K562 (cell line): ENCODE data around the gene INSIG1. TPM values are rescaled to one million over a fixed set of nuclear protein-coding genes. Genes with fewer than 3 reads are reported as not detected.

Source experiments
- CREBBP ChIP-seq: IDR thresholded peaks from one replicate; pipeline ENCODE4 v1.6.1; 2012; ENCODE audit warnings: low read depth, mild to moderate bottlenecking, control low read depth, inconsistent platforms, low read length
- FOXK1 ChIP-seq: sonication (generic); formaldehyde crosslinking; IDR thresholded peaks from 2 replicates; pipeline ENCODE4 v1.8.0; 2022; ENCODE audit warnings: missing genetic modification reagents, mild to moderate bottlenecking, borderline replicate concordance
- MECOM ChIP-seq: fragments of 250-450 bp; sonication (Bioruptor Pico); IDR thresholded peaks from 2 replicates; pipeline ENCODE4 v1.8.0; 2022; ENCODE audit warnings: inconsistent platforms
- MED1 ChIP-seq: sonication (generic); formaldehyde crosslinking; IDR thresholded peaks from 2 replicates; pipeline ENCODE4 v1.8.1; 2023; ENCODE audit warnings: missing genetic modification reagents, borderline replicate concordance
- PHTF2 ChIP-seq: fragments of 250-450 bp; sonication (Bioruptor Pico); IDR thresholded peaks from 2 replicates; pipeline ENCODE4 v1.5.0; 2021; ENCODE audit warnings: mild to moderate bottlenecking
- POLR2AphosphoS5 ChIP-seq: IDR thresholded peaks from 2 replicates; pipeline ENCODE4 v1.6.1; 2011; ENCODE audit warnings: mild to moderate bottlenecking, low read depth, low read length, moderate library complexity; ENCODE audit not compliant: control insufficient read depth, insufficient read depth
- PYGO2 ChIP-seq: fragments of 450-650 bp; IDR thresholded peaks from 2 replicates; pipeline ENCODE4 v1.6.1; 2016; ENCODE audit warnings: mild to moderate bottlenecking, missing genetic modification characterization, moderate library complexity, missing compliant biosample characterization
- SREBF1 ChIP-seq: fragments of 150-350 bp; IDR thresholded peaks from 2 replicates; pipeline ENCODE4 v1.6.1; 2014; ENCODE audit warnings: antibody characterized with exemption, low read depth, low read length, borderline replicate concordance
- SRSF9 ChIP-seq: fragments of 200-400 bp; formaldehyde crosslinking; IDR thresholded peaks from 2 replicates; pipeline ENCODE4 v1.6.1; 2017; ENCODE audit warnings: low read depth, low read length, borderline replicate concordance
- YBX1 ChIP-seq: fragments of 450-650 bp; IDR thresholded peaks from 2 replicates; pipeline ENCODE4 v1.7.1; 2016; ENCODE audit warnings: mild to moderate bottlenecking
- ZNF282 ChIP-seq: sonication (generic); formaldehyde crosslinking; IDR thresholded peaks from 2 replicates; pipeline ENCODE4 v1.8.1; 2023; ENCODE audit warnings: missing genetic modification reagents
- ZNF717 ChIP-seq: fragments of 250-450 bp; sonication (Bioruptor Pico); IDR thresholded peaks from 2 replicates; pipeline ENCODE4 v1.5.0; 2021
- polyA plus RNA-seq, 8 experiments: library from polyadenylated mRNA; depleted of rRNA in 4 of 8; stranded (reverse) in 5 of 8; unstranded in 3 of 8; fragments of >200 nt; fragmentation: Nextera tagmentation in 2 of 8; fragmentation: Illumina TruSeq in 1 of 8; extraction: Ambion mirVana in 2 of 8; extraction: Trizol in 1 of 8; gene quantifications; 2 replicates each; pipeline versions ENCODE4 v1.2.1 to v1.2.3, GENCODE V29; 2011 to 2014; ENCODE audit warnings: inconsistent platforms in 1 of 8, missing spikeins in 1 of 8
- total RNA-seq, 7 experiments: library from RNA; depleted of rRNA in 6 of 7; stranded (reverse); fragments of >200 nt in 6 of 7; fragmentation: Illumina TruSeq in 2 of 7; extraction: Trizol in 2 of 7; gene quantifications; 2 replicates each; pipeline versions ENCODE4 v1.2.1 to v1.2.3, GENCODE V29; 2011 to 2021; ENCODE audit warnings: low replicate concordance in 1 of 7
- TF ChIP-seq, protein P1 (sequence below): fragments of 450-650 bp; IDR thresholded peaks from one replicate; pipeline ENCODE4 v1.6.1; 2018; ENCODE audit warnings: mild to moderate bottlenecking, moderate library complexity; ENCODE audit not compliant: partially characterized antibody
- TF ChIP-seq, protein P2 (sequence below), 2 experiments: fragments of 450-650 bp; conservative IDR thresholded peaks; 2 replicates each; pipeline ENCODE4 v1.6.1; 2017; ENCODE audit warnings: mild to moderate bottlenecking in 2 of 2, moderate library complexity in 2 of 2

Gene INSIG1
- total and polyA plus RNA-seq, 9 of the 15 experiments (the other 6 are each of a cell fraction or from before 2014, with no cell fraction given): 57.1 to 787 (median 238) TPM

DNA sequence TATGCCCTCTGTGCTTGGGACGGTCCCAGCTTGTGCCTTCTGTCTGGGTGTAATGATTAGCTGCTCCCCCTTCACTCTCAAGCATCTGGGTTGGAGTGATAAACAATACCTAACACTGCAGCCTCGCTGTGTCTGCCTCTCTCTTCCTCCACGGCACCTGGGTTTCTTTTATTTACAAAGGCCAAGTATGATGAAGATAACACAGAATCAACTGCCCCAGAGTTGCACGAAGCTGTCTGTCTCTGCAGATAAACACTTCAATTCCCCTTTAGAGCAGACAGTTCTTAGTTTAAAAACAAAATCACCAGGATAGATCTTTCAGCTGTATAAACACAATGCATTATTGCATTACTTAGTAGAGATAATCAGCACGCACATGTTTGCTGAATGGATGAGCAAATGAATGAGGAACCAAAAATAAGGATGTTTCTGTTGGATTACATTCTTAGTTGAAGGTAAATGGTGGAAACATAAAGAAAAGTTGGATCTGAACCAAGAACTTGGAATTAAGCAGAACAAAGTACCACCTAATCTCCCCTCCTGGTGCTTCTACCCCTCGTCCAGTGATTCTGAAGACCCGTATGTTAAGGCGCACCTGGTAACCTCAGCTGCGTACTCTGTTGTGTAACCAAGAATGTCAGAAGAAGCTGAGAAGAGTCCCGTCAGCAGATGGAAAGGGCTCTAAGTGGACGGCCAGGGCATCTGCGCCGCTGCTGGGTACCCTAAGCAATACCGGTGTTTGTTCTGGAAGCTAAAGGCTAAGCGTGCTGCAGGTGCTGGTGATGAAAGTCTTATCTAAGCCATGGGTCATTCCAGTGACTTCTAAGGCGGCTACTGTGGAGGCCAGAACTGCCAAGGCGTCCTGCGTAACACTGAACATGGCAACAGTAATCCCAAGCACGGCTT, 26.6 kb downstream of the INSIG1 start (continued):
- no peak for TF ChIP-seq ZNF282
- TF ChIP-seq PHTF2 (CRISPR knock-in tag): 0 out of 2 replicates have a peak, but pooled peaks have one; percentile 12
- peak; percentile 96 for TF ChIP-seq PYGO2 (tag)
- no peak for TF ChIP-seq YBX1
- TF ChIP-seq SREBF1: 0 out of 2 replicates have a peak, but pooled peaks have one; percentile 61
- TF ChIP-seq, protein P1, sequence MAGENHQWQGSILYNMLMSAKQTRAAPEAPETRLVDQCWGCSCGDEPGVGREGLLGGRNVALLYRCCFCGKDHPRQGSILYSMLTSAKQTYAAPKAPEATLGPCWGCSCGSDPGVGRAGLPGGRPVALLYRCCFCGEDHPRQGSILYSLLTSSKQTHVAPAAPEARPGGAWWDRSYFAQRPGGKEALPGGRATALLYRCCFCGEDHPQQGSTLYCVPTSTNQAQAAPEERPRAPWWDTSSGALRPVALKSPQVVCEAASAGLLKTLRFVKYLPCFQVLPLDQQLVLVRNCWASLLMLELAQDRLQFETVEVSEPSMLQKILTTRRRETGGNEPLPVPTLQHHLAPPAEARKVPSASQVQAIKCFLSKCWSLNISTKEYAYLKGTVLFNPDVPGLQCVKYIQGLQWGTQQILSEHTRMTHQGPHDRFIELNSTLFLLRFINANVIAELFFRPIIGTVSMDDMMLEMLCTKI: no peak
- TF ChIP-seq SRSF9: no peak
- TF ChIP-seq MECOM (CRISPR knock-in tag): peak; percentile 93
- no peak for TF ChIP-seq FOXK1 (CRISPR knock-in tag)
- TF ChIP-seq, protein P2, sequence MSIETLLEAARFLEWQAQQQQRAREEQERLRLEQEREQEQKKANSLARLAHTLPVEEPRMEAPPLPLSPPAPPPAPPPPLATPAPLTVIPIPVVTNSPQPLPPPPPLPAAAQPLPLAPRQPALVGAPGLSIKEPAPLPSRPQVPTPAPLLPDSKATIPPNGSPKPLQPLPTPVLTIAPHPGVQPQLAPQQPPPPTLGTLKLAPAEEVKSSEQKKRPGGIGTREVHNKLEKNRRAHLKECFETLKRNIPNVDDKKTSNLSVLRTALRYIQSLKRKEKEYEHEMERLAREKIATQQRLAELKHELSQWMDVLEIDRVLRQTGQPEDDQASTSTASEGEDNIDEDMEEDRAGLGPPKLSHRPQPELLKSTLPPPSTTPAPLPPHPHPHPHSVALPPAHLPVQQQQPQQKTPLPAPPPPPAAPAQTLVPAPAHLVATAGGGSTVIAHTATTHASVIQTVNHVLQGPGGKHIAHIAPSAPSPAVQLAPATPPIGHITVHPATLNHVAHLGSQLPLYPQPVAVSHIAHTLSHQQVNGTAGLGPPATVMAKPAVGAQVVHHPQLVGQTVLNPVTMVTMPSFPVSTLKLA (conservative IDR thresholded peaks at IDR 0.05): peak; percentile 75 to 83
- peak; percentile 96 for TF ChIP-seq POLR2AphosphoS5
- no peak for TF ChIP-seq CREBBP
- peak; percentile 57; the same call in 1 of the 2 replicates for TF ChIP-seq ZNF717 (CRISPR knock-in tag)
- TF ChIP-seq MED1 (CRISPR knock-in tag): no peak
